Left lung (tissue), 10 donors: Measurements from ENCODE around the gene IRF2BP2. TPM values are rescaled to one million over a fixed set of nuclear protein-coding genes. Genes with fewer than 3 reads are reported as not detected.

ENCODE experiments used
- ATAC-seq: fragments of 200-7000 bp; cut with Tn5 transposase; one replicate; pipeline ENCODE4 v1.9.1; 2020; ENCODE audit warnings: moderate library complexity
- DNase-seq, 4 donors: peaks; one replicate each; pipeline ENCODE4 v3.0.0-alpha.2; 2013 to 2020
- H3K27ac ChIP-seq, 2 donors: fragments of 200-600 bp; sonication (generic) in 1 of 2; one replicate each; pipeline versions ENCODE4 v1.5.0 to v1.8.0; 2020 to 2021
- H3K27me3 ChIP-seq, 2 donors: fragments of 200-600 bp; sonication (generic) in 1 of 2; one replicate each; pipeline versions ENCODE4 v1.5.0 to v1.8.0; 2020 to 2021
- H3K36me3 ChIP-seq, 2 donors: fragments of 200-600 bp; sonication (generic) in 1 of 2; one replicate each; pipeline versions ENCODE4 v1.5.0 to v1.8.0; 2020 to 2021
- H3K4me1 ChIP-seq, 2 donors: fragments of 200-600 bp; one replicate each; pipeline ENCODE4 v1.8.0; 2021
- H3K4me3 ChIP-seq, 2 donors: fragments of 200-600 bp; sonication (generic) in 1 of 2; one replicate each; pipeline versions ENCODE4 v1.5.0 to v1.8.0; 2020 to 2021; ENCODE audit warnings: mild to moderate bottlenecking in 1 of 2
- H3K9me3 ChIP-seq, 2 donors: fragments of 200-600 bp; sonication (generic) in 1 of 2; one replicate each; pipeline versions ENCODE4 v1.5.0 to v1.8.0; 2020 to 2021
- intact Hi-C, 2 donors: fragments of 100-400 bp; cut with DNase I; formaldehyde crosslinking; loops; one replicate each; pipeline versions ENCODE4 v1.11.2 to v1.14.2; 2022
- polyA plus RNA-seq, 6 donors: library from polyadenylated mRNA; unstranded; fragments of 120-200 nt; gene quantifications; one replicate each; pipeline ENCODE4 v1.2.1, GENCODE V29; 2013; ENCODE audit not compliant: insufficient read length in 6 of 6
- total RNA-seq, 2 donors: library from RNA; stranded (reverse); fragmentation: NEBNext Ultra II Directional; extraction: Animal tissue kit (Norgen Biotek cat#: 25700); gene quantifications; one replicate each; pipeline ENCODE4 v1.2.1, GENCODE V29; 2021
- TF ChIP-seq, protein P1 (sequence below), 2 donors: fragments of 200-600 bp; sonication (generic) in 1 of 2; IDR thresholded peaks; one replicate each; pipeline versions ENCODE4 v1.5.0 to v1.8.0; 2021; ENCODE audit warnings: antibody characterized with exemption in 2 of 2
- donor health status: DM: no; HTN: yes; CAD: no.
- donor health status: DM: no; HTN: no; CAD: no.

IRF2BP2 gene
- total and polyA plus RNA-seq, 8 donors, result 114 to 236 (median 175) TPM

GRCh38 chr1:234610666-234611224 lies 767 bp upstream of the IRF2BP2 start:
- no peaks in the 10 kb centered on the region for H3K9me3 ChIP-seq
- peak overlapping the region; percentile 31 to 44 for H3K4me3 ChIP-seq
- peaks cover 12 to 60% of the 10 kb centered on the region in 2 donors for H3K4me1 ChIP-seq
- DNase-seq (peak; percentile 94 to 98 (median 96)), ATAC-seq (peak; percentile 66)
- no peaks in the 10 kb centered on the region for H3K27me3 ChIP-seq
- TF ChIP-seq, protein P1, sequence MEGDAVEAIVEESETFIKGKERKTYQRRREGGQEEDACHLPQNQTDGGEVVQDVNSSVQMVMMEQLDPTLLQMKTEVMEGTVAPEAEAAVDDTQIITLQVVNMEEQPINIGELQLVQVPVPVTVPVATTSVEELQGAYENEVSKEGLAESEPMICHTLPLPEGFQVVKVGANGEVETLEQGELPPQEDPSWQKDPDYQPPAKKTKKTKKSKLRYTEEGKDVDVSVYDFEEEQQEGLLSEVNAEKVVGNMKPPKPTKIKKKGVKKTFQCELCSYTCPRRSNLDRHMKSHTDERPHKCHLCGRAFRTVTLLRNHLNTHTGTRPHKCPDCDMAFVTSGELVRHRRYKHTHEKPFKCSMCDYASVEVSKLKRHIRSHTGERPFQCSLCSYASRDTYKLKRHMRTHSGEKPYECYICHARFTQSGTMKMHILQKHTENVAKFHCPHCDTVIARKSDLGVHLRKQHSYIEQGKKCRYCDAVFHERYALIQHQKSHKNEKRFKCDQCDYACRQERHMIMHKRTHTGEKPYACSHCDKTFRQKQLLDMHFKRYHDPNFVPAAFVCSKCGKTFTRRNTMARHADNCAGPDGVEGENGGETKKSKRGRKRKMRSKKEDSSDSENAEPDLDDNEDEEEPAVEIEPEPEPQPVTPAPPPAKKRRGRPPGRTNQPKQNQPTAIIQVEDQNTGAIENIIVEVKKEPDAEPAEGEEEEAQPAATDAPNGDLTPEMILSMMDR (IDR thresholded peaks at IDR 0.05), result no peak
- H3K27ac ChIP-seq, result peak overlapping the region; percentile 95 to 98
- peaks cover 0 to 17% of the 10 kb centered on the region in 2 donors for H3K36me3 ChIP-seq
- intact Hi-C loops, result loop anchor here in 1 of 2 donors (5.0 kb wide), 2 partner anchors 112 to 472 kb away; no protein-coding TSS in a partner anchor

GRCh38 chr1:234609691-234610042 lies 311 bp downstream of the IRF2BP2 start:
- Histone ChIP-seq H3K27ac (peak overlapping the region; percentile 98 to 99), H3K4me1 (peaks cover 12 to 70% of the 10 kb centered on the region in 2 donors), H3K4me3 (peak overlapping the region in 1 of 2 donors; percentile 44), H3K36me3 (peaks cover 0 to 17% of the 10 kb centered on the region in 2 donors), H3K27me3 (no peaks in the 10 kb centered on the region), H3K9me3 (no peaks in the 10 kb centered on the region)
- TF ChIP-seq, protein P1 (IDR thresholded peaks at IDR 0.05), result no peak
- ATAC-seq, result no peak
- peak in 1 of 4 donors; percentile 85 for DNase-seq
- intact Hi-C loops, result loop anchor here in 1 of 2 donors (5.0 to 10.0 kb wide), 3 partner anchors 113 to 473 kb away; no protein-coding TSS in a partner anchor

DNA sequence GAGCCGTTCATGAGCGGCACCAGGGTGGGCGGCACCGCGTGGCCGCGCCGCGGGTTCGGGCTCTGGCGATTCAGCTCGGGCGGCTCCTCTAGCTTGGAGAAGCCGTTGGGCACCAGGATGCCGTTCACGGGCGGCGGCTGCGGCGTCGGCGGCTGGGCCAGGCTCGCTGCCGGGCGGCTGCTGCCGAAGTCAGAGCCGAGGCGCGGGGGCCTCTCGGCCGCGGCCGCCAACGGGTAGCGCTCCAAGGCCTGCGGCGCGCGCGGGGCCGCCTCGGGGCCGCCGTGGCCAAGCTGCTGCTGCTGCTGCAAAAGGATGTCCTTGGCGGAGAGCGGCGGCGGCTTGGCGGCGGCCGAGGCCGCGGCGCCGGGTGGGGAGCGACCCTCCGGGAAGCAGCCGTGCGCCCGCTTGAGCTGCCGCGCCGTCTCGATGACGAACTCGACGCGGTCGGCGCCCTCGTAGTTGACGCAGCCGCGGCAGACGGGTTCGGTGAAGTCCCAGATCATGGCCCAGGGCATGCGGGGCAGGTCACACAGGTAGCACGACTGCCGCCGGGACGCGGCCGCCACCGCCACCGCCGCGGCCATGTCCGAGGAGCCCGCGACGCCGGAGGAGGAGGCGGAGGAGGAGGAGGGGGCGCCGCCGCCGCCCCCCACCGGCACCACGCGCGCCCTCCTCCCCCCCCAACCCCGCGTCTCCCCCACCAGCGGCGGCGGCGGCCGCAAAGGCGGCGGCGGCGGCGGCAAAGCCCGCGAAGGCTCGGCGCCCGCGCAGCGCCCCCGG lies 877 bp downstream of the IRF2BP2 start:
- DNase-seq (peak in 3 of 4 donors; percentile 54 to 92 (median 56)), ATAC-seq (no peak)
- TF ChIP-seq, protein P1 (IDR thresholded peaks at IDR 0.05), result no peak
- intact Hi-C loops, result loop anchor here in 1 of 2 donors (10.0 kb wide), 1 partner anchor 376 kb away; no protein-coding TSS in a partner anchor
- Histone ChIP-seq H3K4me1 (peaks cover 12 to 70% of the 10 kb centered on the region in 2 donors), H3K36me3 (peaks cover 0 to 21% of the 10 kb centered on the region in 2 donors), H3K27ac (peak overlapping the region; percentile 99 to 100), H3K4me3 (peak overlapping the region; percentile 68 to 82), H3K9me3 (no peaks in the 10 kb centered on the region), H3K27me3 (no peaks in the 10 kb centered on the region)

DNA sequence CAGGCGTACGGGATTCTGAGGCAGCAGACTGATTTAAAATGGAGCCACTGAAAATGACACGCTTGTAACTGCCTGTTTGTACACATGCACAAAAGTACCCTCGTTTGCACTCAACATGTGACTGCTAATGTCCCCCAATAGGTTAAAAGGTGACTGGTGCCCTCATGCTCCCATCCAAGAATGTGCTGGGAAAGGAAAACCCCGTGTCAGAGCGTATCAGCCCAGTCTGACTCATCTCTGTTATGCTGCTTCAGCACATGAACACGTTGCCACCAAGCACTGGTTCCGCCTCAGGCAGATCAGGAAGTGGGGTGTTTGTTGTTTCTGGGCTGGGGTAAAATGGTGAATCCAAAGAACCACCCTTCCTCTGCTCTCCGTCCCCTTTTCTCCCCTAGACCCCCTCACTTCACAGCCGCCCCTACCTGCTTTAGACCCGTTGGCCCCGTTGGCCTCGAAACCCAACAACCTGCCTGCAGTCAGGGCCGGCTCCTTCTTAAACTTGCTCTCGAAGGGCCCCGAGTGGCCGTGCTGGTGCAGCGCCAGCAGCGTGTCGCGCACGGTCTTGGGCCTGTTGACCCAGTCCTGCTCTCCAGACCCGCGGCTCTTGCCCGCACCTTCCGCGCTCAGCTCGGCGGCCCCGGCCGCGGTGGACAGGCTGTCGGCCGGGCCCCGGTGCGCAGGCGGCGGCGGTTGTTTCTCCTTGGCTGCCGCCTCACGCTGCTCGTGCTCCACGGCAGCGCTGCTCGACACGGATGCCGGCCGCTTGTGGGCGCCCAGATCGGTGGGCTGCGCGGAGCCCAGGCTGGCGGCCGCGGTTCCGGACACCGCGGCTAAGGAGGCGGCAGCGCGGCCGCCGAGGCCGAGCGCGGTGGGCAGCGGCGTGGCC lies 1.7 kb downstream of the IRF2BP2 start:
- peak; percentile 27 for ATAC-seq
- peak overlapping the region; percentile 68 to 82 for H3K4me3 ChIP-seq
- no peaks in the 10 kb centered on the region for H3K27me3 ChIP-seq
- TF ChIP-seq, protein P1 (IDR thresholded peaks at IDR 0.05), result no peak
- H3K4me1 ChIP-seq, result peaks cover 14 to 70% of the 10 kb centered on the region in 2 donors
- peak overlapping the region; percentile 99 to 100 for H3K27ac ChIP-seq
- H3K36me3 ChIP-seq, result peaks cover 0 to 21% of the 10 kb centered on the region in 2 donors
- no peaks in the 10 kb centered on the region for H3K9me3 ChIP-seq
- intact Hi-C loops, result loop anchor here in 1 of 2 donors (10.0 kb wide), 1 partner anchor 377 kb away; no protein-coding TSS in a partner anchor
- DNase-seq, result peak in 3 of 4 donors; percentile 81 to 92 (median 88)
